ENCODE data around the gene NPHP3.
"Not testable (repeated sequence)": the region's sequence is repeated elsewhere in the genome, so short reads cannot be mapped to it uniquely, and the experiment has no call there.

Gene NPHP3

GRCh38 chr3:132722165-132723023 is at the start of gene NPHP3:
NPHP3 (minus strand) TSS chr3:132722409; CDS start chr3:132722355, 54 bp downstream.
- peak within 1 kb of the TSS; percentile 84 for H3K4me3 ChIP-seq (ENCODE audit: low read depth, low read length)

GRCh38 chr3:132758740-132759139 is 36.5 kb upstream of the NPHP3 start:
- no peak overlapping the region for H3K4me3 ChIP-seq (ENCODE audit: low read depth, low read length)

- H3K4me3 ChIP-seq (ENCODE audit: low read depth, low read length) = no peak overlapping the region
These were observed 34.0 kb upstream of the NPHP3 start for GRCh38 chr3:132756108-132756650.

GRCh38 chr3:132753946-132754345 is 31.7 kb upstream of the NPHP3 start:
- no peak overlapping the region for H3K4me3 ChIP-seq (ENCODE audit: low read depth, low read length)

- no peak overlapping the region for H3K4me3 ChIP-seq (ENCODE audit: low read depth, low read length)
These were observed 27.6 kb upstream of the NPHP3 start for GRCh38 chr3:132749786-132750185.

- H3K4me3 ChIP-seq (ENCODE audit: low read depth, low read length) = not testable (repeated sequence)
These were observed 24.5 kb upstream of the NPHP3 start for GRCh38 chr3:132746720-132747119.

- no peak overlapping the region for H3K4me3 ChIP-seq (ENCODE audit: low read depth, low read length)
These were observed 16.1 kb upstream of the NPHP3 start for GRCh38 chr3:132738314-132738713.

- no peak overlapping the region for H3K4me3 ChIP-seq (ENCODE audit: low read depth, low read length)
These were observed 13.4 kb upstream of the NPHP3 start for GRCh38 chr3:132735589-132735988.

GRCh38 chr3:132730891-132731580 is 8.8 kb upstream of the NPHP3 start:
- no peak overlapping the region for H3K4me3 ChIP-seq (ENCODE audit: low read depth, low read length)

GRCh38 chr3:132726341-132726823 is 4.2 kb upstream of the NPHP3 start:
- no peak overlapping the region for H3K4me3 ChIP-seq (ENCODE audit: low read depth, low read length)

GRCh38 chr3:132723024-132723950 is 1.1 kb upstream of the NPHP3 start:
- peak overlapping the region; percentile 84 for H3K4me3 ChIP-seq (ENCODE audit: low read depth, low read length)

- H3K4me3 ChIP-seq (ENCODE audit: low read depth, low read length) = peak overlapping the region; percentile 73
These were observed 587 bp downstream of the NPHP3 start for GRCh38 chr3:132721479-132722164.

GRCh38 chr3:132720228-132720627 is 2.0 kb downstream of the NPHP3 start:
- H3K4me3 ChIP-seq (ENCODE audit: low read depth, low read length) = no peak overlapping the region

GRCh38 chr3:132716372-132716771 is 5.8 kb downstream of the NPHP3 start:
- no peak overlapping the region for H3K4me3 ChIP-seq (ENCODE audit: low read depth, low read length)

GRCh38 chr3:132713977-132714727 is 8.1 kb downstream of the NPHP3 start:
- H3K4me3 ChIP-seq (ENCODE audit: low read depth, low read length) = no peak overlapping the region

- H3K4me3 ChIP-seq (ENCODE audit: low read depth, low read length) = no peak overlapping the region
These were observed 11.9 kb downstream of the NPHP3 start for GRCh38 chr3:132710311-132710710.

- no peak overlapping the region for H3K4me3 ChIP-seq (ENCODE audit: low read depth, low read length)
These were observed 12.4 kb downstream of the NPHP3 start for GRCh38 chr3:132709761-132710160.

- no peak overlapping the region for H3K4me3 ChIP-seq (ENCODE audit: low read depth, low read length)
These were observed 18.5 kb downstream of the NPHP3 start for GRCh38 chr3:132703733-132704132.

GRCh38 chr3:132695422-132695821 is 26.8 kb downstream of the NPHP3 start:
- no peak overlapping the region for H3K4me3 ChIP-seq (ENCODE audit: low read depth, low read length)
